ENCODE data around the gene B3GLCT.

DNA sequence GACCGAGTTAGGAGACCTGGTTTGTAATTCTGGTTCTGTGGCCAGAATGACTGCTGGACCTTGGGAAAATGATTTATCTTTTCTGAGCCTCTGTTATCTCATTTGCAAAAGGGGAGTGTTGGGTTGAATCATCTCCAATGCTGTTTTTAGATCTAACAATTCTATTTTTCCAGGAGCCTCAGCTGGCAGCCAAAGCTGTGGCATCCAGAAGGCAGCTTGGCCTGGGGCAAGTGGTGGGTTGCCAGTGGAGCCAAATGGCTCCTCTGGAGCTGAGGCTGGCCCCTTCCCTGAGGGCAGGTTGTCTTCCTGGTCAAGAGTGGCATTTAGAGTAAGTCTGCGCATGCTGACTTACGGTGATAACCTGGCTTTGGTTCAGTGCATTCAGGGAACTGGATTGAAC, 21.3 kb downstream of the B3GLCT start:
- TF ChIP-seq, protein P1, sequence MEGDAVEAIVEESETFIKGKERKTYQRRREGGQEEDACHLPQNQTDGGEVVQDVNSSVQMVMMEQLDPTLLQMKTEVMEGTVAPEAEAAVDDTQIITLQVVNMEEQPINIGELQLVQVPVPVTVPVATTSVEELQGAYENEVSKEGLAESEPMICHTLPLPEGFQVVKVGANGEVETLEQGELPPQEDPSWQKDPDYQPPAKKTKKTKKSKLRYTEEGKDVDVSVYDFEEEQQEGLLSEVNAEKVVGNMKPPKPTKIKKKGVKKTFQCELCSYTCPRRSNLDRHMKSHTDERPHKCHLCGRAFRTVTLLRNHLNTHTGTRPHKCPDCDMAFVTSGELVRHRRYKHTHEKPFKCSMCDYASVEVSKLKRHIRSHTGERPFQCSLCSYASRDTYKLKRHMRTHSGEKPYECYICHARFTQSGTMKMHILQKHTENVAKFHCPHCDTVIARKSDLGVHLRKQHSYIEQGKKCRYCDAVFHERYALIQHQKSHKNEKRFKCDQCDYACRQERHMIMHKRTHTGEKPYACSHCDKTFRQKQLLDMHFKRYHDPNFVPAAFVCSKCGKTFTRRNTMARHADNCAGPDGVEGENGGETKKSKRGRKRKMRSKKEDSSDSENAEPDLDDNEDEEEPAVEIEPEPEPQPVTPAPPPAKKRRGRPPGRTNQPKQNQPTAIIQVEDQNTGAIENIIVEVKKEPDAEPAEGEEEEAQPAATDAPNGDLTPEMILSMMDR (conservative IDR thresholded peaks at IDR 0.05; ENCODE audit: low read depth in 2 of 2), result no peak
- TF ChIP-seq EZH2 (IDR thresholded peaks at IDR 0.05; ENCODE audit: low read depth, unreplicated experiment) (no peak), POLR2AphosphoS5 (IDR thresholded peaks at IDR 0.05; ENCODE audit: low read depth) (no peak), EZH2phosphoT487 (IDR thresholded peaks at IDR 0.05; ENCODE audit: unreplicated experiment) (no peak), ETS1 (IDR thresholded peaks at IDR 0.05) (no peak), JUNB (IDR thresholded peaks at IDR 0.05; ENCODE audit: unreplicated experiment) (no peak)
- TF ChIP-seq, protein P2, sequence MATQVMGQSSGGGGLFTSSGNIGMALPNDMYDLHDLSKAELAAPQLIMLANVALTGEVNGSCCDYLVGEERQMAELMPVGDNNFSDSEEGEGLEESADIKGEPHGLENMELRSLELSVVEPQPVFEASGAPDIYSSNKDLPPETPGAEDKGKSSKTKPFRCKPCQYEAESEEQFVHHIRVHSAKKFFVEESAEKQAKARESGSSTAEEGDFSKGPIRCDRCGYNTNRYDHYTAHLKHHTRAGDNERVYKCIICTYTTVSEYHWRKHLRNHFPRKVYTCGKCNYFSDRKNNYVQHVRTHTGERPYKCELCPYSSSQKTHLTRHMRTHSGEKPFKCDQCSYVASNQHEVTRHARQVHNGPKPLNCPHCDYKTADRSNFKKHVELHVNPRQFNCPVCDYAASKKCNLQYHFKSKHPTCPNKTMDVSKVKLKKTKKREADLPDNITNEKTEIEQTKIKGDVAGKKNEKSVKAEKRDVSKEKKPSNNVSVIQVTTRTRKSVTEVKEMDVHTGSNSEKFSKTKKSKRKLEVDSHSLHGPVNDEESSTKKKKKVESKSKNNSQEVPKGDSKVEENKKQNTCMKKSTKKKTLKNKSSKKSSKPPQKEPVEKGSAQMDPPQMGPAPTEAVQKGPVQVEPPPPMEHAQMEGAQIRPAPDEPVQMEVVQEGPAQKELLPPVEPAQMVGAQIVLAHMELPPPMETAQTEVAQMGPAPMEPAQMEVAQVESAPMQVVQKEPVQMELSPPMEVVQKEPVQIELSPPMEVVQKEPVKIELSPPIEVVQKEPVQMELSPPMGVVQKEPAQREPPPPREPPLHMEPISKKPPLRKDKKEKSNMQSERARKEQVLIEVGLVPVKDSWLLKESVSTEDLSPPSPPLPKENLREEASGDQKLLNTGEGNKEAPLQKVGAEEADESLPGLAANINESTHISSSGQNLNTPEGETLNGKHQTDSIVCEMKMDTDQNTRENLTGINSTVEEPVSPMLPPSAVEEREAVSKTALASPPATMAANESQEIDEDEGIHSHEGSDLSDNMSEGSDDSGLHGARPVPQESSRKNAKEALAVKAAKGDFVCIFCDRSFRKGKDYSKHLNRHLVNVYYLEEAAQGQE (IDR thresholded peaks at IDR 0.05; ENCODE audit: unreplicated experiment), result no peak
